DND-41 (cell line): ENCODE data around the gene GRAMD4.

Experiments
- ATAC-seq: fragments of 200-7000 bp; cut with Tn5 transposase; 3 replicates; pipeline ENCODE4 v1.9.1; 2021; ENCODE audit warnings: low read depth; ENCODE audit not compliant: insufficient read depth
- DNase-seq: peaks from one replicate; pipeline ENCODE4 v3.0.0-alpha.2; 2020
- H2AFZ ChIP-seq: 2 replicates; pipeline ENCODE4 v1.6.0; 2012; ENCODE audit warnings: low read depth, low read length
- H3K27ac ChIP-seq: 2 replicates; pipeline ENCODE4 v1.5.1; 2012; ENCODE audit warnings: low read length, inconsistent platforms
- H3K27me3 ChIP-seq: fragments of 200-600 bp; sonication (generic); 2 replicates; pipeline ENCODE4 v1.6.0; 2012; ENCODE audit warnings: low read length, mild to moderate bottlenecking, inconsistent platforms; ENCODE audit not compliant: insufficient read depth, poor library complexity
- H3K36me3 ChIP-seq: 2 replicates; pipeline ENCODE4 v1.5.1; 2012; ENCODE audit warnings: low read length, inconsistent platforms; ENCODE audit not compliant: insufficient read depth
- H3K4me1 ChIP-seq: 2 replicates; pipeline ENCODE4 v1.5.1; 2012; ENCODE audit warnings: mild to moderate bottlenecking, low read length; ENCODE audit not compliant: insufficient read depth
- H3K4me2 ChIP-seq: 2 replicates; pipeline ENCODE4 v1.6.0; 2012; ENCODE audit warnings: mild to moderate bottlenecking, moderate library complexity, low read length, inconsistent platforms; ENCODE audit not compliant: insufficient read depth
- H3K4me3 ChIP-seq, 2 experiments: fragments of 200-600 bp in 1 of 2; shearing (Covaris generic) in 1 of 2; 2 replicates each; pipeline ENCODE4 v1.5.1; 2012 to 2016; ENCODE audit warnings: inconsistent platforms in 2 of 2, low read length in 2 of 2, mild to moderate bottlenecking in 2 of 2, low read depth in 1 of 2, moderate library complexity in 1 of 2
- H3K79me2 ChIP-seq: 2 replicates; pipeline ENCODE4 v1.6.0; 2012; ENCODE audit warnings: low read length, inconsistent platforms; ENCODE audit not compliant: insufficient read depth
- H3K9ac ChIP-seq: 2 replicates; pipeline ENCODE4 v1.6.0; 2012; ENCODE audit warnings: low read depth, mild to moderate bottlenecking, inconsistent platforms, low read length, moderate library complexity
- H3K9me3 ChIP-seq: 2 replicates; pipeline ENCODE4 v1.5.1; 2012; ENCODE audit warnings: low read length, moderate library complexity, mild to moderate bottlenecking, inconsistent platforms; ENCODE audit not compliant: insufficient read depth, severe bottlenecking
- H4K20me1 ChIP-seq: 2 replicates; pipeline ENCODE4 v1.6.0; 2012; ENCODE audit warnings: low read length; ENCODE audit not compliant: insufficient read depth
- CTCF ChIP-seq: IDR thresholded peaks from 2 replicates; pipeline ENCODE4 v1.5.1; 2012; ENCODE audit warnings: borderline replicate concordance, low read length, moderate library complexity, mild to moderate bottlenecking; ENCODE audit not compliant: poor library complexity, severe bottlenecking; ENCODE audit errors: extremely low read depth
- EZH2 ChIP-seq: IDR thresholded peaks from 3 replicates; pipeline ENCODE4 v1.6.1; 2012; ENCODE audit warnings: borderline replicate concordance, low read depth, mild to moderate bottlenecking, moderate library complexity, low read length, inconsistent platforms; ENCODE audit not compliant: severe bottlenecking

GRAMD4 gene

GRCh38 chr22:46665751-46666280, 45.6 kb downstream of the GRAMD4 start:
- no peaks in the 10 kb centered on the region for H3K27me3 ChIP-seq
- H3K9me3 ChIP-seq = no peaks in the 10 kb centered on the region
- no peak overlapping the region for H2AFZ ChIP-seq
- H4K20me1 ChIP-seq = peaks cover 51% of the 10 kb centered on the region
- H3K4me1 ChIP-seq = no peaks in the 10 kb centered on the region
- H3K4me2 ChIP-seq = no peak overlapping the region
- no peak overlapping the region for H3K4me3 ChIP-seq
- H3K9ac ChIP-seq = no peak overlapping the region
- no peak for ATAC-seq
- peaks cover 21% of the 10 kb centered on the region for H3K79me2 ChIP-seq
- no peak for TF ChIP-seq EZH2
- TF ChIP-seq CTCF = no peak
- H3K36me3 ChIP-seq = peaks cover 98% of the 10 kb centered on the region
- DNase-seq = no peak
- no peak overlapping the region for H3K27ac ChIP-seq

- peaks cover 42% of the 10 kb centered on the region for H4K20me1 ChIP-seq
- H3K36me3 ChIP-seq = peaks cover 95% of the 10 kb centered on the region
- no peak for TF ChIP-seq CTCF
- TF ChIP-seq EZH2 = no peak
- H3K27ac ChIP-seq = no peak overlapping the region
- no peaks in the 10 kb centered on the region for H3K9me3 ChIP-seq
- no peak overlapping the region for H3K4me2 ChIP-seq
- H3K79me2 ChIP-seq = peaks cover 13% of the 10 kb centered on the region
- ATAC-seq (no peak), DNase-seq (no peak)
- no peak overlapping the region for H2AFZ ChIP-seq
- H3K4me3 ChIP-seq = no peak overlapping the region
- no peak overlapping the region for H3K9ac ChIP-seq
- no peaks in the 10 kb centered on the region for H3K4me1 ChIP-seq
- no peaks in the 10 kb centered on the region for H3K27me3 ChIP-seq
These were observed 46.5 kb downstream of the GRAMD4 start for GRCh38 chr22:46666577-46667244.

- H3K9ac ChIP-seq = no peak overlapping the region
- H4K20me1 ChIP-seq = peaks cover 40% of the 10 kb centered on the region
- H3K36me3 ChIP-seq = peaks cover 95% of the 10 kb centered on the region
- DNase-seq (no peak), ATAC-seq (no peak)
- no peak overlapping the region for H3K4me3 ChIP-seq
- no peak overlapping the region for H3K27ac ChIP-seq
- no peaks in the 10 kb centered on the region for H3K4me1 ChIP-seq
- H2AFZ ChIP-seq = no peak overlapping the region
- TF ChIP-seq EZH2 (no peak), CTCF (no peak)
- H3K4me2 ChIP-seq = no peak overlapping the region
- H3K27me3 ChIP-seq = no peaks in the 10 kb centered on the region
- H3K79me2 ChIP-seq = peaks cover 11% of the 10 kb centered on the region
- no peaks in the 10 kb centered on the region for H3K9me3 ChIP-seq
These were observed 47.0 kb downstream of the GRAMD4 start for GRCh38 chr22:46667245-46667623.
